Ishikawa (cell line): Measurements from ENCODE around the gene CD151.
A peak's percentile ranks its signal among the peaks of the same experiment; 100 is the strongest.

Experiments used
- CEBPB ChIP-seq: IDR thresholded peaks from 2 replicates; pipeline ENCODE4 v1.6.1; 2012
- CREB1 ChIP-seq: IDR thresholded peaks from 2 replicates; pipeline ENCODE4 v1.6.1; 2012; ENCODE audit warnings: low read depth
- EGR1 ChIP-seq: IDR thresholded peaks from 2 replicates; pipeline ENCODE4 v1.6.1; 2012
- EP300 ChIP-seq: IDR thresholded peaks from 2 replicates; pipeline ENCODE4 v1.6.1; 2012; ENCODE audit warnings: borderline replicate concordance
- FOXM1 ChIP-seq: IDR thresholded peaks from 2 replicates; pipeline ENCODE4 v1.6.1; 2012; ENCODE audit warnings: low read depth, borderline replicate concordance
- NFIC ChIP-seq: IDR thresholded peaks from 2 replicates; pipeline ENCODE4 v1.6.1; 2012
- RAD21 ChIP-seq: IDR thresholded peaks from 2 replicates; pipeline ENCODE4 v1.6.1; 2012; ENCODE audit warnings: low read depth
- TAF1 ChIP-seq: IDR thresholded peaks from 2 replicates; pipeline ENCODE4 v1.6.1; 2012; ENCODE audit warnings: low read depth, mild to moderate bottlenecking
- TCF12 ChIP-seq: IDR thresholded peaks from 2 replicates; pipeline ENCODE4 v1.6.1; 2012; ENCODE audit warnings: low read depth
- TEAD4 ChIP-seq: IDR thresholded peaks from 2 replicates; pipeline ENCODE4 v1.6.1; 2012
- YY1 ChIP-seq: IDR thresholded peaks from 2 replicates; pipeline ENCODE4 v1.6.1; 2012; ENCODE audit warnings: low read depth
- ZBTB7A ChIP-seq: IDR thresholded peaks from 2 replicates; pipeline ENCODE4 v1.6.1; 2012; ENCODE audit warnings: low read depth
- TF ChIP-seq, protein P1 (sequence below): IDR thresholded peaks from 2 replicates; pipeline ENCODE4 v1.6.1; 2012
- TF ChIP-seq, protein P2 (sequence below): IDR thresholded peaks from 2 replicates; pipeline ENCODE4 v1.6.1; 2012; ENCODE audit warnings: low read depth, mild to moderate bottlenecking
- TF ChIP-seq, protein P3 (sequence below): IDR thresholded peaks from 2 replicates; pipeline ENCODE4 v1.6.1; 2012

The CD151 gene

DNA sequence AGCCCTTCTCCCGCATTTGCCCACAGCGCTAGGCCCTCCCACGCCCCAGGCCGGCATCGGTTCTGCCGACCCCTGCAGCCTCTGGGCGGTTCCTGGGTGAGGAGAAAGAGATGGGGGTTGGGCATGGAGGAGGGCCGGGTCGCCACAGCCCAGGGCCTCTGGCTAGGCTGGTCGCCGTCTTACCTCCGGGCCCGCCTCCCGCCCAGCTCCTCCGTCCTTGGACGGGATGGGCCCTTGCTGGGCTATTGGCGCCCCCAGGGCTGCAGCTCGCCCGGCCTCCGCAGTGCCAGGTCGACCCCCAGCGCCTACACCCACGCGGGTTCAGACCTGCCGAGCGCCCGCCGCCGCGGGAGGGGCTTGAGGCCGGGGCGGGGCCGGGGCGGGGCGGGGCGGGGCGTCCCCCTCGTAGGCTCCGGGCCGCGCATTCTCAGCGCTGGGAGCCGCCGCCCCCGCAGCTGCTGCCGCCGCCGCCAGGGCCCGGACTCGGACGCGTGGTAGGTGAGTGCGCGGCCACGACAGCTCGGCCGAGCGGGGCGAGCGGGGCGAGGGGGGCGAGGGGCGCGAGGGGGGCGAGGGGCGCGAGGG lies at the start of gene CD151:
Gene CD151, plus strand, starts transcription at position 424 of the 585 bp plus-strand sequence. CDS start 3,118 bp downstream, outside the sequence.
- 0 out of 2 replicates have a peak, but pooled peaks have one; percentile 15 for TF ChIP-seq ZBTB7A
- TF ChIP-seq EGR1 = peak; percentile 90
- TF ChIP-seq, protein P1, sequence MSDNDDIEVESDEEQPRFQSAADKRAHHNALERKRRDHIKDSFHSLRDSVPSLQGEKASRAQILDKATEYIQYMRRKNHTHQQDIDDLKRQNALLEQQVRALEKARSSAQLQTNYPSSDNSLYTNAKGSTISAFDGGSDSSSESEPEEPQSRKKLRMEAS = peak; percentile 17; the same call in 1 of the 2 replicates
- no peak for TF ChIP-seq RAD21

DNA sequence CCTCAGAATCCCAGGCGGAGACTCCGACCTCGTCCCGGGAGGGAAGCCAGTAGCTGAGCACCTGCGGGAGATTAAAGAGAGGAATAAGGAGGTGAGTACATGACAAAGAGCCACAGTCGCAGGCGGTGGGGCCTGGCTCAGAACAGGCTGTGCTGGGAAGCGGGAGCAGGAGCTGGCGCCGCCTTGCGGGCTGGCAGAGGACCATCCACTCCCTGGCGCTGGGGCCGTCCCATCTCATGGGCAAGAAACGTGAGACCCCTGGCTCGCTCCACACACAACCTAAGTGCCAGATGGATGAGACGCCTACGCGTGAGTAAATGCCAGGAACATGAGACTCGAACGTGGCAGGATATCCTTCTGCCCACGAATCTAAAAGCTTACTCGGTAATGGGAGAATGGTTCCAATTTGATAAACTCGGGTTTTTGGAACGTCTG lies 49.2 kb upstream of the CD151 start:
- TF ChIP-seq TEAD4 = no peak
- TF ChIP-seq CREB1 = no peak
- no peak for TF ChIP-seq NFIC
- TF ChIP-seq EGR1 = no peak
- TF ChIP-seq, protein P2, sequence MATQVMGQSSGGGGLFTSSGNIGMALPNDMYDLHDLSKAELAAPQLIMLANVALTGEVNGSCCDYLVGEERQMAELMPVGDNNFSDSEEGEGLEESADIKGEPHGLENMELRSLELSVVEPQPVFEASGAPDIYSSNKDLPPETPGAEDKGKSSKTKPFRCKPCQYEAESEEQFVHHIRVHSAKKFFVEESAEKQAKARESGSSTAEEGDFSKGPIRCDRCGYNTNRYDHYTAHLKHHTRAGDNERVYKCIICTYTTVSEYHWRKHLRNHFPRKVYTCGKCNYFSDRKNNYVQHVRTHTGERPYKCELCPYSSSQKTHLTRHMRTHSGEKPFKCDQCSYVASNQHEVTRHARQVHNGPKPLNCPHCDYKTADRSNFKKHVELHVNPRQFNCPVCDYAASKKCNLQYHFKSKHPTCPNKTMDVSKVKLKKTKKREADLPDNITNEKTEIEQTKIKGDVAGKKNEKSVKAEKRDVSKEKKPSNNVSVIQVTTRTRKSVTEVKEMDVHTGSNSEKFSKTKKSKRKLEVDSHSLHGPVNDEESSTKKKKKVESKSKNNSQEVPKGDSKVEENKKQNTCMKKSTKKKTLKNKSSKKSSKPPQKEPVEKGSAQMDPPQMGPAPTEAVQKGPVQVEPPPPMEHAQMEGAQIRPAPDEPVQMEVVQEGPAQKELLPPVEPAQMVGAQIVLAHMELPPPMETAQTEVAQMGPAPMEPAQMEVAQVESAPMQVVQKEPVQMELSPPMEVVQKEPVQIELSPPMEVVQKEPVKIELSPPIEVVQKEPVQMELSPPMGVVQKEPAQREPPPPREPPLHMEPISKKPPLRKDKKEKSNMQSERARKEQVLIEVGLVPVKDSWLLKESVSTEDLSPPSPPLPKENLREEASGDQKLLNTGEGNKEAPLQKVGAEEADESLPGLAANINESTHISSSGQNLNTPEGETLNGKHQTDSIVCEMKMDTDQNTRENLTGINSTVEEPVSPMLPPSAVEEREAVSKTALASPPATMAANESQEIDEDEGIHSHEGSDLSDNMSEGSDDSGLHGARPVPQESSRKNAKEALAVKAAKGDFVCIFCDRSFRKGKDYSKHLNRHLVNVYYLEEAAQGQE = no peak
- no peak for TF ChIP-seq EP300
- TF ChIP-seq RAD21 = peak; percentile 46; the same call in 1 of the 2 replicates
- TF ChIP-seq CEBPB = no peak
- TF ChIP-seq FOXM1 = no peak
- TF ChIP-seq, protein P1 = 0 out of 2 replicates have a peak, but pooled peaks have one; percentile 28
- TF ChIP-seq TAF1 = no peak
- no peak for TF ChIP-seq YY1
- TF ChIP-seq, protein P3, sequence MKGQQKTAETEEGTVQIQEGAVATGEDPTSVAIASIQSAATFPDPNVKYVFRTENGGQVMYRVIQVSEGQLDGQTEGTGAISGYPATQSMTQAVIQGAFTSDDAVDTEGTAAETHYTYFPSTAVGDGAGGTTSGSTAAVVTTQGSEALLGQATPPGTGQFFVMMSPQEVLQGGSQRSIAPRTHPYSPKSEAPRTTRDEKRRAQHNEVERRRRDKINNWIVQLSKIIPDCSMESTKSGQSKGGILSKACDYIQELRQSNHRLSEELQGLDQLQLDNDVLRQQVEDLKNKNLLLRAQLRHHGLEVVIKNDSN = no peak
- TF ChIP-seq TCF12 = no peak
- TF ChIP-seq ZBTB7A = no peak

DNA sequence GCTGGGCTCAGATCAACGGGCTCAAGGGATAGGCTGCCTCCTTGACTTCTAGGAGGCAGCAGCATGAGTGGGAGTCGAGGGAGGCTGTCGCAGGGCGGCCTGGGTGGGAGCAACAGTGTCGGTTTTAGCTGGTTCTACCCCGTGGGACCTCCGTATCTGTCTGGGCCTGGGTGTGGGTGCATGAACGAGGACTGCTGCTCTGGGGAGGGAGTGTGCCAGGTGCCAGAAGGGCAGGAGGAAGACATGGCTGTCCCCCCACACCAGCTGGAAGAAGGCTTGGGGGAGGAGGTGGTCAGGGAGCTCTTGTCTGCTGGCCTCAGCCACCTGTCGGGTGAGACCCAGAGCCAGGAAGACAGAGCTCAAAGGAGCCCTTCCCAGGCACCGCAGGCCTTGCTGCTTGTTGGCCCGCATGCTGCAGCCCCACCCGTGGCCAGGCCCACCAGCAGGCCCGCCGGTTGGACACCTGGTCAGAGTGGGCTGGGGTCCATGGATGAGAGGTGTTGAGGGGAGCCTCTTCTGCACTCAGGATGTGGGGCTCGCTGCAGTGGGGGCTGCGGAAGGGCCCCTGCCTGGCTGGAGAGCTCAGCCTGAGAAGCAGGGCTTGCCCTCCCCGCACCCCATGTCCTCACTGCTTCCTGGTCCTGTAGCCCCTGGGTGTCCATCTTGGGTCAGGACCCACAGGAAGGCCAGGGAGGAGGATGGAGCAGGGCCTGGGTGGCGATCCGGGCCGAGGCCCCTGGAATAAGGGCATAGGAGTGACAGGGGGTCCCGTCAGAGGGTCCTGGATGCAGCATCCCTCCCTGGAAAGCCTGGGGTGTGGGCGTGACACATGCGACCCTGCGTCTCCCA lies 46.3 kb upstream of the CD151 start:
- TF ChIP-seq, protein P1 = no peak
- TF ChIP-seq FOXM1 = no peak
- TF ChIP-seq TAF1 = no peak
- TF ChIP-seq NFIC = no peak
- TF ChIP-seq EP300 = no peak
- TF ChIP-seq CREB1 = no peak
- no peak for TF ChIP-seq CEBPB
- TF ChIP-seq, protein P3 = no peak
- TF ChIP-seq, protein P2 = no peak
- no peak for TF ChIP-seq YY1
- TF ChIP-seq TEAD4 = no peak
- no peak for TF ChIP-seq RAD21
- no peak for TF ChIP-seq ZBTB7A
- no peak for TF ChIP-seq TCF12
- no peak for TF ChIP-seq EGR1

DNA sequence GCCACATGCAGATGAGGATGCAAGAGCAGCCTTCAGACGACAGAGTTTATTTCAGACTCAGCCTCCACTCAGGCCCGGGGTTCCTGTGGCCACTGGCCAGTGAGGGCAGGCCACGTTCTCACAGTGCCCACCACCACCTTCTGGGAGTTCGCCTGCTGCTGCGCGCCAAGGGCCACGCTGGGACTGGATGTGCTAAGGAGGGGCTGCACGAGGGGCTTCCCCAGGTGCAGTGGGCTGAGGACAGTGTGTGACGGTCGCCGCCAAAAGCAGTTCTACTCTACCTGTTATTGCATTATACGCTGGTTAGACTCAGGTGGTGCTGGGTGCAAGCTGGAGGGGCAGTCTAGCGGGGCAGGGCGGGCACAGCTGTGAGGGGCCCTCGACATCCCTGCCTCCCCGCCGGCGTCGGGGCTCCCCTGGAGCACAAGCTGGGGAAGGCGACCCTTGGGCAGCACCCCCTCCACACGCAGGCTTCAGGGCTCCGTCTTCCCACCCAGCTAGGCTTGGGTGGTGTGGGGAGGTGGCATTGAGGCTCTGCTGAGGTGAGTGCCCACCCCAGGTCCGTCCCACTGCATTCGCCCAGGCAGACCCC lies 45.6 kb upstream of the CD151 start:
- TF ChIP-seq, protein P2 = no peak
- TF ChIP-seq EGR1 (no peak), NFIC (no peak), YY1 (no peak), TAF1 (no peak), ZBTB7A (no peak), RAD21 (no peak), TEAD4 (no peak), EP300 (no peak), CEBPB (no peak), CREB1 (no peak), FOXM1 (no peak), TCF12 (no peak)
- TF ChIP-seq, protein P3 = no peak
- TF ChIP-seq, protein P1 = no peak
